ENCODE results near the gene RNF144A.
"Not testable (repeated sequence)": the region's sequence is repeated elsewhere in the genome, so short reads cannot be mapped to it uniquely, and the experiment has no call there.

The RNF144A gene

DNA sequence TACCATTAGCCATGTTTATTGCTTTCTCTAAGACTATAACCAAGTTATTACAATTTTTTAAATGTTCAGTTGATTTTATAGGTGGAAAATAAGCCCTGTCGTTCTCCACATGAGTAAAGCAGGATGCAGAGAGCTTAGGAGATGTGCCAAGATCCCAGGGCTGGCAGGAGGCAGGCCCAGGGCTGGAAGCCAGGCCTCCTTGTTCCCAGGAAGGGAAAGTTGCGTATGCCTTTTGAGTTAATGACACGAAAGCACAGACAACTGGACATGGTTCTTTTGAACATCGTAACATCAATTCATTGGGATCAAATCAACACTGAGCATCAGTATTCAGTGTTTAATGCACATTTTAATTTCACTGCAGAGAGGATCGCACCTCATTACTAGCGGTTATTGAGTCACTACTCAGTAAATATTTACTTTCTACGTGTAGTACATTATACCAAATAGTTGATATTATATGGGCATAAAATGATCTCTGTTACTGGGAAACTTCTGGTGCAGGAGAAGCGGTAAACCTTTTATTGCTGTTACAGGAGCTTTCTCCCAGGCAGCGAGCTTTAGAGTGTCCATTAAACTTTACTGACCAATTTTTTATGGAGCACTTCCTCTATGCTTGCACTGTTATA, 60.0 kb downstream of the RNF144A start:
- DNase-seq = no peak

DNA sequence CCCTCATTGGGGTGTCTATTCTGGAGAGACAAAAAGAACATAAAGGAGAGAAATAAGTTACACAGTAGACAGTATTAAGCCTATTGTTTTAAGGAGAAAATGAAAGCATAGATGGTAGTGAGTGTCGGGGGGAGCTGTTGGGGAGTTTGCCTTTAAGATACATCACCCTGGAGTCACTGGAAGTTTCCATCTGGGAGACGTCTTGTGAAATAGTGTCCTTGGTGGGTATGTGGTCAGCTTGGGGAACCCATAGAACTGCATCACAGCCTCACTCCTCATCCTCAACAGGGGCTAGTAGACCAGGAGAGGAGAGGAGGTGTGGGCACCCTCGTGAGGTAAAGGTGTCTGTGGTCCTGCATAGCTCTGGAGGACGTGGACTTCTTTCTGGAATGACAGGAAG, 60.6 kb downstream of the RNF144A start:
- no peak for DNase-seq

DNA sequence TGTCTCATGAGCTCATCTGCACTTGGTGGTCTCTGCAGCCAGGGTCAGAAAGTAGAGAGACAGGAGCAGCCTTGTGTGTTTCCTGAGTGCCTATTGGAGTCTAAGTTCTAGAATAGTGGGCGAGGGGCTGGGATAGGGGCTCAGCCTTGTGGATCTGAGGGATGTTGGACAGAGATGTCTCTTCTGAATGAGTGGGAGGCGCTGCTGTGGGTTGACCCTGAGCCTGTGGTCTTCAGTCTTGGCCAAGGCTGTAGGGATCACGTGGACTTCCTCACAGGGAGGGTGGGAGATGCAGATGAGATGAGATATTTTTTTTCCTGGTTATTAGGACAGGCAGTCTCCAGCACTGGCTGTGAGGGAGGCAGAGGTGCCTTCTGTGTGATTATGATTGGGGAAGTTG, 61.8 kb downstream of the RNF144A start:
- no peak for DNase-seq

DNA sequence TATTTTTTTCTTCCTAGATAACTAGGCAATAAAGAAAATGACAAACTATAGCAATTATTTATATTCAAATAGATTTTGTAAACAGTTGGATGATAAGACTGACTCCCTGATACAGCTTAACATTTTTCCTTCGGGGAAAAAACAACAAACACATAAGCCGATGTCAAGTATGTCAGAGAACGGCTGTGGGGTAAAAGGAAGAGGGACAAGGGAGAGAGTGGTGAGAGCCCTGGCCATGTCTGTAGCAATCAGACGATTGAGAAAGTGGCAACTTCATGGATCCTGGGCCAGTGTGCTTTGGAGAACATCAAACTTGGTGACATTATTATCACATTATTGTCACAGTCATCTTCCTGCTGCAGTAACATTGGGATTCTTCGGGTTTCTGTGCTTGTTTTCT, 65.2 kb downstream of the RNF144A start:
- DNase-seq = no peak

DNA sequence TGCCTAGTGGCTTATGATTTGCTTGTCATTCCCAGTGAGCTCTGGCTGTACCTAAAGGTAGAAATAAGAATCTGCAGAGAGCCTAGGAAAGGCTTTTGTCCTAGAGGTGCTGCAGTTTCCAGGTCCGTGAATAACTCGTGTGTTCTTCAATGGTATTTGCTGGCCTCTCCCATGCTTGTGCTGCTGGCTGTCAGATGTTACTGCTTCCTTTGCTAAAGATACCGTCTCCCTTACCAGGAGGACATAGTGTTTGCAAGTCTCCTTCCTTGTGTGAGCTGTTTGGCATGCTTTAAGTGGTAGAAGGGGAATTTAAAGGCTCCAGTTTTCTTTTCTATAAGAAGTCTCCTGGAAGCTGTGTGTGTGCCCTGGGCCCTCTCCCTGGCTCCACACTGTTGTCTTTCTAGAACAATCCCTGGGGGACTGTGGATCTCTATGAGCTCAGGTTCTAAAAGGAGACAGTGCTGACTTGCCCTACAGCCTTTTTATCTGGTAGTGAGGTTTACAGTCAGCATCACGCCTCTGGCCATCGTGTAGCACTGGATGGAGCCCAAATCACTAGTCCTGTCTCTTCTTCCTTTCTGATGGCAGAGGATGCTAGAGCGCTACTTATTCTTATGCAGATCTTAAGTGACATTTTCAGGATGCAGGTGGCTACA, 65.8 kb downstream of the RNF144A start:
- DNase-seq = no peak

DNA sequence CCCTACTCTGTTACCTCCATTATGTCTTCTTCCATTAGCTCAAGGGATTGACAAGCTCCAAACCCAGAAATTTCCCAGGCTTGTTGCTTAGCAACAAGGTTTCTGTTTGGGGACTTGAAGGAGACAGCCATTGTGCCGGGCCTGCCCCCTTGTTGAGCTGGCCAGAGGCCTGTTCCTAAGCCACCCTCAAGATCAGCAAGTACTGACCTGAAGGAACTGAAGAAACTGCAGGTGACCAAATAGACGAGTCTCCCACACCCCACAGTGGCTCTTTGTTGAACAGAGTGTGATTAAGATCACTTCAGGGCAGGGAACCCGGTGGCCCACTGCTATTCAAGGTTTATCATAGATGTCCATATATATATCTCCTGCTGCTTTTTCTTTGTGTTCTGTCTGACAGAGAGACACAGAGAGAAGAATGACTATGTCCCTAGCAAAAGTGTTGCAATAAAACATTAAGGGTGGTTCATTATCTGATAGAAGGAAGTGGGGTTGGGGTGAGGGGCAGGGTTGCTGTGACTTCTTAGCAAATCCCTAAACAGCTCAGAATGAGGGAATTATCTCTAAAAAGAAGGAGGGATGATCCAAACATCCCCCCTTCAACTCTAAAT, 69.2 kb downstream of the RNF144A start:
- no peak for DNase-seq

DNA sequence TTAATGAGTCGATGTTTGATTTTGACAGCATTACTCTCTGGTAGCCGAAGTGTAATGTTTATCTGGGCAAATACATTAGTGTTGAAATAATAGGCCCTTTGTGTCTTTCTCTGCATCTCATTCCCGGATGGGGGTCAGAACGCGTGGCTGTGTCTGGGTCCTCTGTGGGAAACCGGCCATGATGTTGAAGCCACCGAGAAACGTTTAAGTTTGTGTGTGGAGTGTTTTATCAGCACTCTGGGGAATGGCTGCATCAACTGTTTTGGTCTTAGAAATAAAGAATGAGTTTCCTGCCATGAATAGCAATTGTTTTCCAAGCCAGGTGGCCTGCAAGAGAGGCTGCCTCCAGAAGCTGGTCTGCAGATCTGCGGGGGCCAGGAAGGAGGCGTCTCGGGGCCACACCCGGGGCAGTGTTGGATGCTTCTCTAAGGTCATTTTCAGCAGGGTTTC, 69.7 kb downstream of the RNF144A start:
- no peak for DNase-seq

DNA sequence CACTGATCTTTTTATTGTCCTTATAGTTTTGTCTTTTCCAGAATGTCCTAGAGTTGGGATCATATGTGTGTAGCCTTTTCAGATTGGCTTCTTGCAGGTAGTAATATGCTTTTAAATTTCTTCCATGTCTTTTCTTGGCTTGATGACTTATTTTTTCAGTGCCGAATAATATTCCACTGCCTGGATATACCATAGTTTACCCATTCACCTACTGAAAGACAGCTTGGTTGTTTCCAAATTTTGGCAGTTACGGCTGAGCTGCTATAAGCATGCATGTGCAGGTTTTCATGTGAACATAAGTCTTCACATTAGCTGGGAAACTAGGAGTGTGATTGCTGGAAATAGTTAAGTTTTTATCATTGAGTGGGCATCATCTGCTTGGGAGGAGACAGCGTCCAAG, 73.7 kb downstream of the RNF144A start:
- no peak for DNase-seq

DNA sequence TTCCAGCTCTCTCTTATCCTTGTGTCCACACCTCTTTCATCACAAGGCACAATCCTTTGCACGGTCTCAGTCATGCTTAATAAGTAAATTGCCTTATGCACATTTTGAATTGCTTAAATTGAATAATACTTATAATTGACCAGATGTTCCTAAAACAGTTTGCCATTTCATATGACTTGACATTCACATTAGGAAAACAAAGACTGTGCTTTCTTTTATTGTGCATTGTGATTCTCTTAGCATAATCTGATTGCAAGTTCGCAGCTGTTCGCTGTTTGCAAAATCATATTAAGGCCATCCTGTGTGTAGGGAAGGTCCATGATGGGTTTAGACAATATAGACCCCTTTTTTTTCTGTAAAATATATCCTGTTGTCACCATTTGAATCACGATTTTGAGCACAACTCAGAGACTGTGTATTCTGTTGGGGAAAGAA, 75.6 kb downstream of the RNF144A start:
- no peak for DNase-seq

DNA sequence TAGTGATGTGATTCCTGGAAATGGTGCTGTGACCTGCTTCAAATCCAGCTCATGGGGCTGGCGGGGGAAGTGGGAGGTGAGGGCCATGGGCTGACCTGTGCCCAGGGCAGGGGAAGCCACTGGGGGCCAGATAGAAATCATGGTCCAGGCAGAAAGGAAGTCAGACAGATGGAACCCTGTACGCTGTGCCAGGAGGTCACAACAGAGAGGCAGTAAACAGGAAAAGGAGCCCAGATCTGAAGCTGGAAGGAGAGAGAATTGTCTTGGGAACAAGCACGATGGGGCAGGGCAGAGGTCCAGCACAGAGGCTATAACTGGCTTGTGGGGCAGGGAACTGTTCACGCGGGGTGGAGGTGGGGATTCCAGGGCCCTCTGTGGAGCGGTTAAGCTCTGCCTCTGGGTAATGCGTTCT, 76.0 kb downstream of the RNF144A start:
- DNase-seq = no peak

DNA sequence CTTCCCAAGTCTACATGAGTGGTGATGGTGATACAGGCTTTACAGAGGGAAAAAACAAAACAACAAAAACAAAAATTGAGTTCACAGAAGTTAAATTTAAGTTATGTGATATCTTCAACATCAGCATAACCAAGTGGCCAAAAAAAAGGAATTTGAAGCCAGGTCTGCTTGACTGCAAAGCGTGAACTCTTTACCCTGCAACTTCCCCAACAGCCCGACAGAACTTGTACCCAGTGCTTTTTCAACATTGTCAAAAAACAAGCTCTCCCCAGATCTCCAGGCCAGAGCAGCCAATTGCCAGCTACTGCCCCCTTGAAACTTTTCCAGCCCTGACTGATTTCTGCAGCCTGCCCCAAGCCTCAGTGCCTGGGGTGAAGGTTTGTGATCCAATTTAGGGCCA, 76.7 kb downstream of the RNF144A start:
- DNase-seq = no peak

DNA sequence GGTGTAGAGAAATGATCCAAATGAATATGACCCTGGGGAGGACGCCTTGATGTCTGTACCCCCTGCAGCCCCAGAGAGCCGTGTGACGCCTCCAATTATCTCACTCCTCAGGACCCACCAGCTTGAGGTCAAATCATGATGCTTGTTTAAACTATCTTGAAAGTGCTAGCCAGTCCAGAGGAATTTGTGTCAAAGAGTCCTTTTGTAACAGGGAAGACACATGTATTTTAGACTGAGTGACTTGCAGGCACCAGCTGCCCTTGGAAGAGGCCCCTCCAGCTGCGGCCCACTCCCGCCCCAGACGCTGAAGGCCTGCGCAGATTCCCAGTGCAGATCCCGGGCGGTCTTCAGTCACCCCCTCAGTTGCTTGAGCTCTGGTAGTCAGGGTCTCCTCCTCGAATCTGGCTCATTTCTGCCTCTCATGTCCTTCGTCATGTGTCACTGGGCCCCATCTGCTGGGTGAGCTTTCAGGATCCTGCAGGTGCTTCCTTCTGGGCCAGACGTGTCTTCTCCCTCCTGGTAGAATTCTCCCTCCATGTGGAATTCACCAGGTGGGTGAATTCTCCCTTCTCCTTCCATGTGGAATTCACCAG, 77.4 kb downstream of the RNF144A start:
- DNase-seq = no peak

DNA sequence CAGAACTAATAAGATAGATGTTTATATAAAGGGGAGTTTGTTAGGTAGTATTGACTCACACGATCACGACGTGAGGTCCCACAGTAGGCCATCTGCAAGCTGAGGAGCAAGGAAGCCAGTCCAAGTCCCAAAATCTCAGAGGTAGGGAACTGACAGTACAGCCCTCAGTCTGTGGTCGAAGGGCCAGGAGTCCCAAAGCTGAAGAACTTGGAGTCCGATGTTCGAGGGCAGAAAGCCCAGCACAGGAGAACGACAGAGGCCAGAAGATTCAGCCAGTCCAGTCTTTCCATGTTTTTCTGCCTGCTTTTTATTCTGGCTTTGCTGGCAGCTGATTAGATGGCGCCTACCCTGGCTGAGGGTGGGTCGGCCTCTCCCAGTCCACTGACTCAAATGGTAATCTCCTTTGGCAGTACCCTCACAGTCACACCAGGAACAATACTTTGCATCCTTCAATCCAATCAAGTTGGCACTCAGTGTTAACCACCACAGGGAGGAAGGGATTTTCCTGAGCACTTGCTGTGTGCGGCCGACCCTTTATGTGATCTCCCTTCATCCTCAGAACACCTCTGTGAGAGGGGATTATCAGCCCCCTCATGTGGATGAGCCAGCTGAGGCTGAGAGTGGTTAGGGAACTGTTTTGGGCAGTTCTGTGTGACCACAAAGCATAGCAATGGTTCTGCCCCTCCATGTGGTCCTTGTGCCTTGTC, 78.3 kb downstream of the RNF144A start:
- no peak for DNase-seq

DNA sequence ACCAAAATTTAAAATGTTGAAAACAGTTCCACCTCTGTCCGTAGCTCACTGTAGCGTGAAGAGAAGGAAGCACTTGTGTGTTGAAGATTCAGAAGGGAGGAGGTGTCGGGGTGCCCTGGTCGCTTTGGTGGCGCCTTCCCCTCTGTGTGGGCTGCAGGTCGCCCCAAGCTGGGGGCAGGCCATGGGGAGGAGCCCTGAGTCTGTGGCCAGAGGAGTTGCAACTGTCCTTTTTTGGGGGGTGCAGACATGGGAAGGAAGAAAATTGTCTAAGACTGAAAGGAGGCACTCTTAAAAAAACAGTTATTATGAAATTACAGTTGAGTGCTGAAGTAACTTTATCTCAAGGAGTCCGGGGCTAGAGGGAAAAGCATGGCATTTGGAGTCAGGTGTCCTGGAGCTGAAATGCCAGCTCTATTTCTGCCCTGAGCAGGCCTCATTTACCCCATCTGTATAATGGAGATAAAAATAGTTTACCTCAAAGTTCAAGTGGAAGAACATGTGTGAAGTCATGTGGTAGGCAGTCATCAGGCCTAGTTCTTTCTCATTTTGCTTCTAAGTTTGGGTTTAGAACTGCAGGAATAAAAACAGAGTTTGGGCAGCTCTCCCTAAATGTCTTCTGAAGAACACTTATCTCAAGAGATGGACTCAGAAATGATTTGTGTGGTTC, 82.1 kb downstream of the RNF144A start:
- DNase-seq = no peak

DNA sequence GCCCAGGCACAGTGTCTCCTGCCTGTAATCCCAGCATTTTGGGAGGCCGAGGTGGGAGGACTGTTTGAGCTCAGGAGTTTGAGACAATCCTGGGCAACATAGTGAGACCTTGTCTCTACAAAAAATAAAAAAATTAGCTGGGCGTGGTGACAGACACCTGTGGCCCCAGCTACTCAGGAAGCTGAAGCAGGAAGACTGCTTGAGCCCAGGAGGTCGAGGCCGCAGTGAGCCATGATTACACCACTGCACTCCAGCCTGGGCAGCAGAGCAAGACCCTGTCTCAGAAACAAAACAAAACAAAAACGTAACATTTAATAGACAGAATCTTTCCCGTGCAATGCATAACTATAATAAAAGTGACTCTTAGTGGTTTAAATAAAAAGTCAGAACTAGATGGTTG, 84.2 kb downstream of the RNF144A start:
- DNase-seq = not testable (repeated sequence)

DNA sequence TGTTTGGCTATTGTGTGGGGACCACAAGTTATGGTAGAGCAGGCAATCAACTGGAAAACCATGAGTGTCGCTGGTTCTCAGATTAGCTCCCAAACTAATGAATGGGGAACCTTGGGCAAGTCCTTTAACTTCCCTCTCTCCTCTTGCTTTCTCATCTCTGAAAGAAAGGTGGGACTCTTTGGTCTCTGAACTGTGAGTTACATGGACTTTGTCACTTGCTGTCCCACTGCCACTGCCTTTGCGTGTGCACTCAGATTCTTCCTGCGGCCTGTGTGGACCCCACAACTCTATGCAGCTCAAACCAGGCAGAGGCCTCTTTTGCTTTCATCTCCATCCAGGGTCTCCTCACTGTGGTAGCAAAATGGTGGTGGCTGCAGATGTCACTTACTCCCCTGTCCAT, 86.7 kb downstream of the RNF144A start:
- DNase-seq = no peak

DNA sequence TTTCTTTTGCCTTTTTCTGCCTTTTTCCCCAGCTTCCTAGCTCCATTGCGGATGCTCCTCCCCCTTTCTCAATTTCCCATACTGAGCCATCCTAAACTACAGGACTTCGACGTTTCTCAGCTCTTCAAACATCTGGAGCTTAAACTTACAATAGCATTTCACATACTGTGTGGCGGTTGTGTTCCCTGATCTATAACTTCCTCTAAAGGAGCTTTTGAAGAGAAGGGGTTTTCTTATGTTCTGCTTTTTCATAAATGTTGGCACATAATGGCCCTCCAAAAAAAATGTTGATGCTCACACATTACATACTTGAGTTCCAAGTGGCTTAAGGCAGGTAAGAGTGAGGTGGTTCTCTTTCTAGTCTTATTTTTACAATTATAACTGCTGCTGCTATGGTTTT, 87.4 kb downstream of the RNF144A start:
- DNase-seq = no peak

DNA sequence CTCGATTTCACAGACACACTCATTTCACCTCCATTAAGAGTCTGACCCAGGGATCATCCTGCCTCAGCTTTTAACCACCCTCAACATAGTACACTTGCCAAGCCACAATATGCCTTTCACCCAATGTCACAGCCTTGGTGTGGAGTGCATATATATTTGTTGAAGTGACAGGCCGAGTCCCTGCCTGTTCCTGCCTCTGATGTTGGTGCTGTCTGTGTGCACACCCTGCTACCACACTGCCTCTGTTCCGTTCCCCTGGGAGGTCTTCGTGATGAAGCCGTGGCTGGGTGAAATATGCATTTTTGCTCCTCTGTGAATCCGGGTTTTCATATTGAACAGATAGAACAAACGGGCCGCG, 90.3 kb downstream of the RNF144A start:
- no peak for DNase-seq

DNA sequence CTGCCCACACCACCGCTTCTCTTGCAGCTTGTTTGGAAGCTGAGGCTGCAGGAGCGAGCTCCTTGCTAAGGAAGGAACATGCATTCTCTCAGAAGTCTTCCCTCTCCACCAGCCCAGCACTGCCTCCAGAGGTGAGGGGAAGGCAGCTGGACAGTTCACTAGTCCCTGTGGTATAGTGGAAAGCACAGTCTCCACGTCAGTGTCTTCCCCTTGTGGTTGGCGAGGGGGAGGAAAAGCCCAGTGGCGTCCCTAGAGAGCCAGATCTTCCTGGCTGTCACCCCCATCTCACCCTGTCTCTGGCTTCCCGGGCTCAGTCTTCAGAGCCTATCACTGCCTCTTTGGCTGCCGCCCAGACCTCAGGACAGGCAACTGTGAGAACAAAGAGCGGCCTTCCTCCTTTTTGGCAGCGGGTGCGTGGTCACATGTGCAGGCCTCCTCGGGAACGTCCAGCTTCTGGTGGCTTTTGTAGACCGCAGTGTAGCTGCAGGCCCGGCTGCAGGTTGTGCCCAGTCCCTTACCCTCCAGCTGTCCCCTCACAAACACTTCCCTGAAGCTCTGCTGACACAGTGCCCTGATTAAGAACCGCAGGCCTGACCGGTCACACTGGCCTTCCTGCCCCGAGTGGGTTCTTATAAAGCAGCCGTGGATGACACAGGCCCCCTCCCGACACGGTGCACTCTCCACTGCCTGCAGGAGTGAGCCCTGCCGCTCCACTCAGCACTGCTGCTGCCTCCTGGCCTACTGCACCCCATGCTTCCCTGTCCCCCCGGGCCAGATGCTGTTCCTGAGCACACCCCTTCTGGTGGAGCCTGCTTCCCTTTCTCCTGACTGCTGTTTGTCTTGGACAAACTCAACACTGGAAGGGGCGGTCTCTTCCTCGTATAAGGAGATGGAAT, 90.9 kb downstream of the RNF144A start:
- no peak for DNase-seq

DNA sequence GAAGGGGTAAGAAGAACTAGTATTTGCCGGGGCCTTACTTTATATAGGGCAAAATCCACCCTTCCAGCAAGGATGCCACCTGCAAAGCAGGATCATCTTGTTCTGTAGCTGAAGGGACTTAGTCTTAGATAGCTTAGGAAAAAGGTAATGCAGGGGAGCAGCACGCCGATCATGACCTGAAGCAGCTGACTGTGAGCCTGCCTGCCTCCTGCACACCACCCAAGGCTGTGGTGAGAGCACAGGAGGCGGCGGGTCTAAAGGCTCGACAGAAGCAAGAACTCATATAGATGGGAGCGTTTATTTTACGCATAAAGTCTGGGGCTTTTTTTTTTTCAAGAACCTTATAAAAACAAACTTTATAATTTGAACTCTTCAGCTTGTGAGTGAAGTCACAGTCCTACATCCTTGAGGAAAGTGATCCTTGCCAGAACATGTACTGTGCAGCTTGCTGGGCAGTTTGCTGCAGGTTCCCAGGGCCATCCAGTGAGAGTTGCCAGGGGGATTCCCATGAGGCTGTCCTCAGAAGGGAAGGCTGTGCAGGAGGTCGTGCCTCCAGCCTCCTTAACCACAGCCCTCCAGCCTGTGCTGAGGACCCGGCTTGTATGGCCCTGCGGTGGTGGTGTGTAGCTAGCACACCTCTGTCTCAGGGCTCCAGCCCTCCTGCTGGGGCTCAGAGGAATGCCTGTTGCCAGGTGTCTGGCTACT, 92.1 kb downstream of the RNF144A start:
- DNase-seq = no peak

DNA sequence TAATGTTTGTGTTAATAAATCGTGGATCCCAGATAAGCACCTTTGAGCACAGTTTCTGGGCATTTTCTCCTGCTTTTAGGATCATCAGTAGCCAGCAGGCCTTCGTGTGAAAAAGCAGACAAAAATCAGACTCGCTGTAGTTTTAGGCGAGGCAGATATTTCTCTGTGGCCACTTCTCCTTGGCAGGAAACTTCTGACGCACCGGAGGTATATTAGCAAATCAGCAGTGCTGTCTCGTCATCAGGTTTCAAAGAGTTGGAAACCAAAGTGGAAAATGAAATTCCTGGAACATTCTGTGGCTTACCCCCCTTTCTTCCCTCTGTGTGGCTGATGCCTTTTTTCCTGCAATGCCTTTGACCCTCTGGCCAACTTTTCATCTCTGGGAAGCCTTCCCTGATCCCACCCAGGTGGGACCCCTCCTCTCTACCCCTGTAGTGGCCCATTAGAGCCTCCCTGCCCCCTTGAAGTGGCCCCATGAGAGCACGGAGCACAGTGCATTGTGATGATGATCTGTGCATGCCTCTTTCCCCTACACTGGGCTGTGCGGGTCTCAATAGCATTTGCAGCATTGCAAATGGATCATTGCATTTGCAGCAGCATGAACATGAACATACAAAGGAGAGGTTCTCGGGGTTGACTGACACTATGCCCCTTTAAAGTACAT, 93.3 kb downstream of the RNF144A start:
- no peak for DNase-seq

All from SIG-M5 (cell line).